Hepatocyte (in vitro differentiated cells): ENCODE measurements around the gene AMY2B. TPM values are rescaled to one million over a fixed set of nuclear protein-coding genes. Genes with fewer than 3 reads are reported as not detected.
"Not testable (repeated sequence)": the region's sequence is repeated elsewhere in the genome, so short reads cannot be mapped to it uniquely, and the experiment has no call there.

ENCODE experiments used
- DNase-seq: peaks from one replicate; pipeline ENCODE4 v3.0.0-alpha.2; 2016; ENCODE audit warnings: low spot score
- H2AFZ ChIP-seq: fragments of 200-600 bp; sonication (generic); 2 replicates; pipeline ENCODE4 v1.6.0; 2016; ENCODE audit warnings: antibody characterized with exemption, mild to moderate bottlenecking
- H3K27ac ChIP-seq: fragments of 200-600 bp; sonication (generic); 2 replicates; pipeline ENCODE4 v1.5.1; 2016; ENCODE audit warnings: mild to moderate bottlenecking
- H3K27me3 ChIP-seq: fragments of 200-600 bp; sonication (generic); 2 replicates; pipeline ENCODE4 v1.6.1; 2016
- H3K36me3 ChIP-seq: fragments of 200-600 bp; sonication (generic); replicated peaks from 2 replicates; pipeline ENCODE4 v1.5.1; 2016; ENCODE audit warnings: low read depth; ENCODE audit not compliant: insufficient read depth
- H3K4me1 ChIP-seq: fragments of 200-600 bp; sonication (generic); 2 replicates; pipeline ENCODE4 v1.5.1; 2016; ENCODE audit warnings: mild to moderate bottlenecking, moderate library complexity; ENCODE audit not compliant: insufficient read depth
- H3K4me2 ChIP-seq: fragments of 200-600 bp; sonication (generic); 2 replicates; pipeline ENCODE4 v1.6.0; 2016
- H3K4me3 ChIP-seq: fragments of 200-600 bp; sonication (generic); 2 replicates; pipeline ENCODE4 v1.5.1; 2016; ENCODE audit warnings: mild to moderate bottlenecking
- H3K79me2 ChIP-seq: fragments of 200-600 bp; sonication (generic); 2 replicates; pipeline ENCODE4 v1.6.0; 2017; ENCODE audit warnings: mild to moderate bottlenecking
- H3K9me2 ChIP-seq: fragments of 200-600 bp; sonication (generic); replicated peaks from 2 replicates; pipeline ENCODE4 v1.6.0; 2017; ENCODE audit warnings: mild to moderate bottlenecking; ENCODE audit not compliant: insufficient read depth
- H3K9me3 ChIP-seq: fragments of 200-600 bp; sonication (generic); 2 replicates; pipeline ENCODE4 v1.5.1; 2016; ENCODE audit warnings: low read depth, mild to moderate bottlenecking
- H4K20me1 ChIP-seq: fragments of 200-600 bp; sonication (generic); 2 replicates; pipeline ENCODE4 v1.6.0; 2016; ENCODE audit warnings: mild to moderate bottlenecking; ENCODE audit not compliant: insufficient read depth, poor library complexity, severe bottlenecking
- CTCF ChIP-seq: fragments of 200-600 bp; sonication (generic); IDR thresholded peaks from 2 replicates; pipeline ENCODE4 v1.5.1; 2016; ENCODE audit warnings: antibody characterized with exemption, mild to moderate bottlenecking; ENCODE audit not compliant: poor library complexity
- EZH2 ChIP-seq: fragments of 200-600 bp; sonication (generic); IDR thresholded peaks from 2 replicates; pipeline ENCODE4 v1.6.1; 2016; ENCODE audit warnings: antibody characterized with exemption, mild to moderate bottlenecking, borderline replicate concordance
- EZH2phosphoT487 ChIP-seq: fragments of 200-600 bp; sonication (generic); IDR thresholded peaks from one replicate; pipeline ENCODE4 v1.6.1; 2018; ENCODE audit warnings: antibody characterized with exemption, mild to moderate bottlenecking, low read depth, moderate library complexity; ENCODE audit not compliant: unreplicated experiment, severe bottlenecking
- WGBS: methylation state at CpG from one replicate; pipeline ENCODE4 v1.1.6; 2016; ENCODE audit warnings: low lambda C conversion rate; ENCODE audit errors: missing lambda C conversion rate; 5-methylcytosine and 5-hydroxymethylcytosine counted together
- polyA plus RNA-seq: library from polyadenylated mRNA; unstranded; fragments of >200 nt; fragmentation: Nextera tagmentation; extraction: Ambion mirVana; gene quantifications from 2 replicates; pipeline ENCODE4 v1.2.1, GENCODE V29; 2016
- total RNA-seq: library from RNA; depleted of rRNA; stranded (reverse); fragments of >200 nt; gene quantifications from 2 replicates; pipeline ENCODE4 v1.2.3, GENCODE V29; 2014

AMY2B gene
- total RNA-seq (12.6 and 21.5 TPM in 2 replicates), polyA plus RNA-seq (9.1 and 9.7 TPM in 2 replicates)

GRCh38 chr1:103571289-103571688 lies at the start of gene AMY2B:
Gene AMY2B, plus strand, starts transcription at chr1:103571589. Its CDS starts 14 bp downstream, at chr1:103571603.
- not testable (repeated sequence) for H3K36me3 ChIP-seq, H3K27ac ChIP-seq, H3K4me1 ChIP-seq, H3K9me2 ChIP-seq, H2AFZ ChIP-seq, H3K9me3 ChIP-seq, H3K4me2 ChIP-seq, H3K79me2 ChIP-seq, DNase-seq, H4K20me1 ChIP-seq, H3K27me3 ChIP-seq, H3K4me3 ChIP-seq
- WGBS, result 93% methylated on average over 2 of the region's 2 CpGs

- Histone ChIP-seq H3K9me3 (no peaks in the 10 kb centered on the region), H3K36me3 (no peaks in the 10 kb centered on the region), H2AFZ (no peak overlapping the region), H3K79me2 (peaks cover 20% of the 10 kb centered on the region), H3K27me3 (no peaks in the 10 kb centered on the region), H3K9me2 (no peaks in the 10 kb centered on the region), H4K20me1 (peaks cover 12% of the 10 kb centered on the region), H3K4me1 (peaks cover 19% of the 10 kb centered on the region), H3K4me3 (no peak overlapping the region), H3K4me2 (no peak overlapping the region), H3K27ac (no peak overlapping the region)
- DNase-seq, result no peak
- 96% methylated on average over 3 of the region's 3 CpGs for WGBS
- no peak for TF ChIP-seq EZH2phosphoT487
- TF ChIP-seq CTCF, result no peak
- no peak for TF ChIP-seq EZH2
Measured at GRCh38 chr1:103523346-103523745, 48.0 kb upstream of the AMY2B start.

- Histone ChIP-seq H4K20me1 (peaks cover 12% of the 10 kb centered on the region), H3K4me3 (no peak overlapping the region), H3K9me2 (no peaks in the 10 kb centered on the region), H3K79me2 (peaks cover 39% of the 10 kb centered on the region), H3K4me1 (peaks cover 19% of the 10 kb centered on the region), H3K27ac (peak overlapping the region; percentile 50), H3K27me3 (no peaks in the 10 kb centered on the region), H3K4me2 (peak overlapping the region; percentile 74), H3K9me3 (no peaks in the 10 kb centered on the region), H2AFZ (peak overlapping the region; percentile 13), H3K36me3 (no peaks in the 10 kb centered on the region)
- WGBS, result 26% methylated on average over 7 of the region's 34 CpGs
- peak; percentile 81 for DNase-seq
- no peak for TF ChIP-seq EZH2phosphoT487
- no peak for TF ChIP-seq EZH2
Measured at GRCh38 chr1:103525114-103525606, 46.2 kb upstream of the AMY2B start.

GRCh38 chr1:103525607-103526507 lies 45.5 kb upstream of the AMY2B start, which contains the start of gene RNPC3:
Gene RNPC3, plus strand, starts transcription at chr1:103525699. Its CDS starts 372 bp downstream, at chr1:103526071.
- H3K4me1 ChIP-seq, result peaks cover 19% of the 10 kb centered on the region

More at GRCh38 chr1:103525607-103526507, 45.5 kb upstream of the AMY2B start, which contains the start of gene RNPC3:
- no peak for TF ChIP-seq EZH2
- peak; percentile 4 for TF ChIP-seq CTCF
- H4K20me1 ChIP-seq, result peaks cover 15% of the 10 kb centered on the region
- DNase-seq, result peak; percentile 94
- H3K4me2 ChIP-seq, result peak within 1 kb of the TSS; percentile 80
- peaks cover 45% of the 10 kb centered on the region for H3K79me2 ChIP-seq
- WGBS, result 2% methylated on average over 46 of the region's 62 CpGs
- H3K9me2 ChIP-seq, result no peaks in the 10 kb centered on the region
- peak within 1 kb of the TSS; percentile 72 for H3K4me3 ChIP-seq
- no peaks in the 10 kb centered on the region for H3K36me3 ChIP-seq
- peak within 1 kb of the TSS; percentile 53 for H2AFZ ChIP-seq
- no peaks in the 10 kb centered on the region for H3K27me3 ChIP-seq
- no peaks in the 10 kb centered on the region for H3K9me3 ChIP-seq
- H3K27ac ChIP-seq, result peak within 1 kb of the TSS; percentile 94
